Cardiac muscle cell (in vitro differentiated cells and primary cell): ENCODE measurements around the gene CST1. TPM values are rescaled to one million over a fixed set of nuclear protein-coding genes. Genes with fewer than 3 reads are reported as not detected.
A peak's percentile ranks its signal among the peaks of the same experiment; 100 is the strongest.
"Not testable (repeated sequence)": the region's sequence is repeated elsewhere in the genome, so short reads cannot be mapped to it uniquely, and the experiment has no call there.

ENCODE experiments used
- DNase-seq, 2 donors: peaks; one replicate each; pipeline versions ENCODE4 v3.0.0 to v3.0.0-alpha.2; 2010 to 2017; ENCODE audit warnings: low read depth in 1 of 2, low spot score in 1 of 2
- H3K27ac ChIP-seq: fragments of 200-600 bp; sonication (generic); 2 replicates; pipeline ENCODE4 v1.5.1; 2016
- H3K27me3 ChIP-seq: fragments of 200-600 bp; sonication (generic); 2 replicates; pipeline ENCODE4 v1.6.0; 2016; ENCODE audit warnings: control low read depth
- H3K36me3 ChIP-seq: fragments of 200-600 bp; sonication (generic); 2 replicates; pipeline ENCODE4 v1.5.1; 2016; ENCODE audit warnings: control low read depth
- H3K4me1 ChIP-seq: fragments of 200-600 bp; sonication (generic); 2 replicates; pipeline ENCODE4 v1.8.1; 2017; ENCODE audit warnings: low read depth, mild to moderate bottlenecking, mixed run types
- H3K4me3 ChIP-seq: fragments of 200-600 bp; sonication (generic); 2 replicates; pipeline ENCODE4 v1.5.1; 2016; ENCODE audit warnings: mild to moderate bottlenecking
- H3K9me3 ChIP-seq: fragments of 200-600 bp; sonication (generic); 2 replicates; pipeline ENCODE4 v1.5.1; 2017; ENCODE audit warnings: low read depth, mild to moderate bottlenecking, control low read depth
- polyA plus RNA-seq: library from polyadenylated mRNA; unstranded; fragments of >200 nt; fragmentation: Nextera tagmentation; extraction: Ambion mirVana; gene quantifications from 2 replicates; pipeline ENCODE4 v1.2.1, GENCODE V29; 2016
- total RNA-seq: library from RNA; depleted of rRNA; stranded (reverse); fragments of >200 nt; gene quantifications from 2 replicates; pipeline ENCODE4 v1.2.3, GENCODE V29; 2016
- TF ChIP-seq, protein P1 (sequence below): IDR thresholded peaks from 2 replicates; pipeline ENCODE4 v1.5.1; 2012; ENCODE audit warnings: low read depth, mild to moderate bottlenecking, low read length

The CST1 gene
- total RNA-seq (0.39 and 1.2 TPM in 2 replicates), polyA plus RNA-seq (not detected in 2 replicates)

DNA sequence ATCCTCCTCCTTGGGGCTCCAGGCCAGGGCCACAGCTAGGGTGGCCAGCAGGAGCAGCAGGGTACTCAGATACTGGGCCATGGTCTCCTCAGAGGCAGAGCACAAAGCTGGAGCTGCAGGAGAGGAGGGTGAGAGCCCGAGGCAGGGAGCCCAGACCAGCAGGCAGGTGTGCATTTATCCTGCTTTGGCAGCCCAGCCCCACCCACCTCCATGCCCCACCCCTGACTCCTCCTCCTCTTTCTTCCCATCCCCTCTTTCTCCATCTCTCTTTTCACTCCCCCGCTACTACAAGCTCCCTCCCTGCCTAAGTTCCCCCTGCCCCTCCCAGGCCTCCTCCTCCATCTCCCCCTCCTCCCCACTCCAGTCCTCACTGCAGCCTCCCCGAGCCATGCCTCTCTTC is at the start of gene CST1:
Gene CST1 (minus strand): TSS at position 150 of the 400 bp plus-strand sequence. CDS start 69 bp downstream, at position 81.
- not testable (repeated sequence) for H3K9me3 ChIP-seq, H3K36me3 ChIP-seq, H3K27ac ChIP-seq, H3K4me1 ChIP-seq, H3K4me3 ChIP-seq, H3K27me3 ChIP-seq, DNase-seq

DNA sequence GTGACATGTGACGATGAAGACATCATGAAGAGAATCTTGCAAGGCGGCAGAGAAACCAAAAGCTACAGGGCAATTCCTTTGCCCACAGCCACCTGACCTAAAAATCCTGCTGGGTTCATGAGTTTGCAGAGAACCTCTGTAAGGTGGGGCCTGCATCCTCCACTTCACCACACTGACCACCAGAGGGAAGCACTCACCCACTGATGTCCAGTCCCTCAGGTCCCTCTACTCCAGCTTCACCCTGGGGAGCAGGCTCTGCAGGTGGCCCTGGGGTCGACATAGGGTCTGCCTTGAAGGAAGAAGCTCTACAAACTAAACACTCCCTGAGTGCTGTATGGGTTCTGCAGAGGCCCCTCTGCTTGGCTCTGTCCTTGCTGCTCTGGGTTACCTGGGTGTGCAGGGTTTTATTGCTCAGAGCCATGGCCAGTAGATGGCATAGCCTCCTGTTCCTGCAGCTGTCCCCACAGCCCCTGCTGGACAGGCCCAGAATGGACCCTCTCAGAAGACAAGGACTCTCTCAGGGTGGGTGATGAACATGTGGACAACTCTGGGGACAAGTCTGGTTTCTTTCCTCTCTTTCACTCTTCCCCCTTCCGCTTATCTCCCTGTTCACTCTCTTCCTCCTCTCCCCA is 48.6 kb upstream of the CST1 start:
- not testable (repeated sequence) for H3K27me3 ChIP-seq, H3K27ac ChIP-seq, H3K4me3 ChIP-seq, H3K9me3 ChIP-seq, H3K36me3 ChIP-seq, H3K4me1 ChIP-seq
- DNase-seq, result peak; percentile 25 to 29
- TF ChIP-seq, protein P1, sequence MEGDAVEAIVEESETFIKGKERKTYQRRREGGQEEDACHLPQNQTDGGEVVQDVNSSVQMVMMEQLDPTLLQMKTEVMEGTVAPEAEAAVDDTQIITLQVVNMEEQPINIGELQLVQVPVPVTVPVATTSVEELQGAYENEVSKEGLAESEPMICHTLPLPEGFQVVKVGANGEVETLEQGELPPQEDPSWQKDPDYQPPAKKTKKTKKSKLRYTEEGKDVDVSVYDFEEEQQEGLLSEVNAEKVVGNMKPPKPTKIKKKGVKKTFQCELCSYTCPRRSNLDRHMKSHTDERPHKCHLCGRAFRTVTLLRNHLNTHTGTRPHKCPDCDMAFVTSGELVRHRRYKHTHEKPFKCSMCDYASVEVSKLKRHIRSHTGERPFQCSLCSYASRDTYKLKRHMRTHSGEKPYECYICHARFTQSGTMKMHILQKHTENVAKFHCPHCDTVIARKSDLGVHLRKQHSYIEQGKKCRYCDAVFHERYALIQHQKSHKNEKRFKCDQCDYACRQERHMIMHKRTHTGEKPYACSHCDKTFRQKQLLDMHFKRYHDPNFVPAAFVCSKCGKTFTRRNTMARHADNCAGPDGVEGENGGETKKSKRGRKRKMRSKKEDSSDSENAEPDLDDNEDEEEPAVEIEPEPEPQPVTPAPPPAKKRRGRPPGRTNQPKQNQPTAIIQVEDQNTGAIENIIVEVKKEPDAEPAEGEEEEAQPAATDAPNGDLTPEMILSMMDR, result peak; percentile 58

DNA sequence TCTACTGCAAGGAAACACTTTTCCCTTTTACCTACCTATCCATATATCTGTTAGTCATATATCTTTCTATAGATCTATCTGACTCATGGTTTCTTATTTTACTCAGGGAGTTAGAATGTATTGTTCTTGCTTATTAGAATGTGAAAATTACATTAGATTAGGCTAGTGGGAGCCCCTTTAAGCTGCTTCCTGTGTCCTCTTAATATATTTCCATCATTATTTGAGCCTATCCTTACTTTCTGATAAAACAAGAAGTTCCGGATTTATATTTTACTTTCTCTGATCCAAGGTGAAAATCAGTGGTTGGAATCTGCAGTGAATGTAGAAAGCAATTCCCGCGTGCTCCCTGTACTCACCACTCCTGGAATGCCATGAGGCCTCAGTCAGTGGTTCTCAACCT is 44.8 kb upstream of the CST1 start:
- Histone ChIP-seq H3K4me3 (no peak overlapping the region), H3K27ac (no peak overlapping the region), H3K27me3 (no peaks in the 10 kb centered on the region), H3K9me3 (no peaks in the 10 kb centered on the region), H3K36me3 (no peaks in the 10 kb centered on the region), H3K4me1 (no peaks in the 10 kb centered on the region)
- TF ChIP-seq, protein P1, result no peak
- DNase-seq, result no peak

- Histone ChIP-seq H3K27ac (no peak overlapping the region), H3K9me3 (no peaks in the 10 kb centered on the region), H3K36me3 (no peaks in the 10 kb centered on the region), H3K4me3 (no peak overlapping the region), H3K27me3 (no peaks in the 10 kb centered on the region), H3K4me1 (no peaks in the 10 kb centered on the region)
- TF ChIP-seq, protein P1, result no peak
- no peak for DNase-seq
These were observed 44.1 kb upstream of the CST1 start for GRCh38 chr20:23794841-23795240.

GRCh38 chr20:23794065-23794464 is 43.3 kb upstream of the CST1 start:
- Histone ChIP-seq H3K4me3 (no peak overlapping the region), H3K27me3 (no peaks in the 10 kb centered on the region), H3K27ac (no peak overlapping the region), H3K4me1 (no peaks in the 10 kb centered on the region), H3K9me3 (no peaks in the 10 kb centered on the region), H3K36me3 (no peaks in the 10 kb centered on the region)
- no peak for DNase-seq
- TF ChIP-seq, protein P1, result no peak

- no peaks in the 10 kb centered on the region for H3K27me3 ChIP-seq
- no peak overlapping the region for H3K27ac ChIP-seq
- H3K9me3 ChIP-seq, result no peaks in the 10 kb centered on the region
These were observed 32.7 kb upstream of the CST1 start for GRCh38 chr20:23783447-23783846.

More at GRCh38 chr20:23783447-23783846, 32.7 kb upstream of the CST1 start:
- TF ChIP-seq, protein P1, result no peak
- Histone ChIP-seq H3K4me3 (no peak overlapping the region), H3K36me3 (no peaks in the 10 kb centered on the region), H3K4me1 (no peaks in the 10 kb centered on the region)
- no peak for DNase-seq
